Erythroblast (primary cell): ENCODE results near the gene SALL3.

Source experiments
- GATA1 ChIP-seq: IDR thresholded peaks from 2 replicates; pipeline ENCODE4 v1.6.1; 2011; ENCODE audit warnings: low read depth, mild to moderate bottlenecking, control low read depth, low read length, moderate library complexity
- POLR2A ChIP-seq: IDR thresholded peaks from 2 replicates; pipeline ENCODE4 v1.6.1; 2011; ENCODE audit warnings: mild to moderate bottlenecking, low read length

DNA sequence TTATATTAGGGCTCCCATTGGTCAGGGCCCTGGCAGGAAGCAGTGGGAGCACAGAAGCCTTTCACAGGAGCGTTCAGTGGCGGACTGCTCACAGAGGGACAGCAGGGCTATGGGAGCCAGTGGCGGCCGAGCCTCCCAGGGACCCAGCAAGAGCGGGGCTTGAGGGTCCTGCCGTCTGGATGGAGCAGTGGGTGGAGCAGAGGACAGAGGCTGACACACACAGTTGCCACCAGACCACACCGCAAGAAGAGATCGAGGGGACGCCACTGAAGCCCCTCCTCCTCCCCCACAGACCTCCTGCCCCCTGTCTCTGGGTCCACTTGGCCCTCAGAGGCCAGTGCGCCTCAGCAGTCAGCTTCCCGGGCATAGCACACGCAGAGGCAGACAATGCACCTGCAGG is 39.3 kb downstream of the SALL3 start:
- TF ChIP-seq POLR2A (no peak), GATA1 (no peak)
